HepG2 (cell line): ENCODE measurements around the gene LAMA5. TPM values are rescaled to one million over a fixed set of nuclear protein-coding genes. Genes with fewer than 3 reads are reported as not detected.

Experiments
- DMAP1 ChIP-seq: IDR thresholded peaks from 2 replicates; pipeline ENCODE4 v1.6.1; 2016
- GFI1 ChIP-seq: sonication (generic); formaldehyde crosslinking; IDR thresholded peaks from 2 replicates; pipeline ENCODE4 v1.5.0; 2020; ENCODE audit warnings: missing genetic modification reagents, mild to moderate bottlenecking, borderline replicate concordance
- JUN ChIP-seq: sonication (generic); formaldehyde crosslinking; IDR thresholded peaks from 2 replicates; pipeline ENCODE4 v1.4.0; 2020; ENCODE audit warnings: mild to moderate bottlenecking, missing genetic modification reagents
- MATR3 ChIP-seq: sonication (generic); formaldehyde crosslinking; IDR thresholded peaks from 2 replicates; pipeline ENCODE4 v1.4.0; 2020; ENCODE audit warnings: missing genetic modification reagents
- MED13 ChIP-seq: sonication (generic); formaldehyde crosslinking; IDR thresholded peaks from 2 replicates; pipeline ENCODE4 v1.5.0; 2020; ENCODE audit warnings: missing genetic modification reagents
- PITX1 ChIP-seq: sonication (generic); formaldehyde crosslinking; IDR thresholded peaks from 2 replicates; pipeline ENCODE4 v1.5.1; 2020; ENCODE audit warnings: mild to moderate bottlenecking, missing genetic modification reagents
- REL ChIP-seq: sonication (generic); formaldehyde crosslinking; conservative IDR thresholded peaks from 2 replicates; pipeline ENCODE4 v1.8.0; 2022; ENCODE audit warnings: mild to moderate bottlenecking, missing genetic modification reagents, moderate library complexity
- RERE ChIP-seq: IDR thresholded peaks from 2 replicates; pipeline ENCODE4 v1.6.1; 2016; ENCODE audit warnings: low read depth, missing genetic modification reagents, missing compliant biosample characterization
- SIX1 ChIP-seq: sonication (generic); formaldehyde crosslinking; IDR thresholded peaks from 2 replicates; pipeline ENCODE4 v1.4.0; 2020; ENCODE audit warnings: missing genetic modification reagents, borderline replicate concordance
- THAP11 ChIP-seq: IDR thresholded peaks from 2 replicates; pipeline ENCODE4 v1.6.1; 2016; ENCODE audit warnings: missing biosample characterization, missing genetic modification reagents
- ZMYM4 ChIP-seq: sonication (generic); formaldehyde crosslinking; IDR thresholded peaks from 2 replicates; pipeline ENCODE4 v1.8.1; 2023; ENCODE audit warnings: mild to moderate bottlenecking, missing genetic modification reagents
- ZNF101 ChIP-seq: sonication (generic); formaldehyde crosslinking; IDR thresholded peaks from 2 replicates; pipeline ENCODE4 v1.4.0; 2020; ENCODE audit warnings: mild to moderate bottlenecking, low read depth, missing genetic modification reagents, borderline replicate concordance
- ZNF652 ChIP-seq: IDR thresholded peaks from 2 replicates; pipeline ENCODE4 v1.6.1; 2016; ENCODE audit warnings: low read depth, borderline replicate concordance
- ZSCAN31 ChIP-seq: sonication (generic); formaldehyde crosslinking; IDR thresholded peaks from 2 replicates; pipeline ENCODE4 v1.5.0; 2020; ENCODE audit warnings: low read depth, mild to moderate bottlenecking, missing genetic modification reagents
- polyA plus RNA-seq, 8 experiments: library from polyadenylated mRNA; depleted of rRNA in 3 of 8; stranded (reverse) in 7 of 8; unstranded in 1 of 8; fragments of >200 nt; fragmentation: Illumina TruSeq in 4 of 8; extraction: Trizol in 4 of 8; gene quantifications; 2 replicates each; pipeline versions ENCODE4 v1.2.1 to v1.2.3, GENCODE V29; 2011 to 2016; ENCODE audit warnings: low read depth in 4 of 8, missing spikeins in 1 of 8, mixed read lengths in 1 of 8; ENCODE audit not compliant: insufficient read depth in 1 of 8
- total RNA-seq, 5 experiments: library from RNA; depleted of rRNA; stranded (reverse); fragments of >200 nt; fragmentation: Illumina TruSeq; extraction: Trizol; gene quantifications; 2 replicates each; pipeline ENCODE4 v1.2.3, GENCODE V29; 2016; ENCODE audit warnings: low read depth in 1 of 5
- TF ChIP-seq, protein P1 (sequence below): sonication (generic); formaldehyde crosslinking; IDR thresholded peaks from 2 replicates; pipeline ENCODE4 v1.4.0; 2020; ENCODE audit warnings: missing genetic modification reagents, mild to moderate bottlenecking, borderline replicate concordance
- TF ChIP-seq, protein P2 (sequence below): sonication (generic); formaldehyde crosslinking; IDR thresholded peaks from 2 replicates; pipeline ENCODE4 v1.4.0; 2020; ENCODE audit warnings: missing genetic modification reagents, borderline replicate concordance
- TF ChIP-seq, protein P3 (sequence below): sonication (generic); formaldehyde crosslinking; IDR thresholded peaks from 2 replicates; pipeline ENCODE4 v1.5.0; 2020; ENCODE audit warnings: mild to moderate bottlenecking, missing genetic modification reagents

Gene LAMA5
- total and polyA plus RNA-seq, 2 of the 13 experiments (the other 11 are each of a cell fraction or from before 2014, with no cell fraction given) = 21.0 to 44.7 TPM

- TF ChIP-seq ZNF652 (peak; percentile 17; the same call in 1 of the 2 replicates), SIX1 (0 out of 2 replicates have a peak, but pooled peaks have one; percentile 64), JUN (no peak), DMAP1 (CRISPR knock-in tag) (peak; percentile 97), MATR3 (CRISPR knock-in tag) (no peak), RERE (CRISPR knock-in tag) (0 out of 2 replicates have a peak, but pooled peaks have one; percentile 44), GFI1 (CRISPR knock-in tag) (no peak), ZNF101 (no peak), REL (CRISPR knock-in tag) (peak; percentile 76; the same call in 1 of the 2 replicates), ZMYM4 (CRISPR knock-in tag) (peak; percentile 87; the same call in 1 of the 2 replicates), ZSCAN31 (CRISPR knock-in tag) (peak; percentile 44; the same call in 1 of the 2 replicates), PITX1 (CRISPR knock-in tag) (peak; percentile 45; the same call in 1 of the 2 replicates), THAP11 (CRISPR knock-in tag) (peak; percentile 95), MED13 (CRISPR knock-in tag) (peak; percentile 90)
- TF ChIP-seq, protein P1, sequence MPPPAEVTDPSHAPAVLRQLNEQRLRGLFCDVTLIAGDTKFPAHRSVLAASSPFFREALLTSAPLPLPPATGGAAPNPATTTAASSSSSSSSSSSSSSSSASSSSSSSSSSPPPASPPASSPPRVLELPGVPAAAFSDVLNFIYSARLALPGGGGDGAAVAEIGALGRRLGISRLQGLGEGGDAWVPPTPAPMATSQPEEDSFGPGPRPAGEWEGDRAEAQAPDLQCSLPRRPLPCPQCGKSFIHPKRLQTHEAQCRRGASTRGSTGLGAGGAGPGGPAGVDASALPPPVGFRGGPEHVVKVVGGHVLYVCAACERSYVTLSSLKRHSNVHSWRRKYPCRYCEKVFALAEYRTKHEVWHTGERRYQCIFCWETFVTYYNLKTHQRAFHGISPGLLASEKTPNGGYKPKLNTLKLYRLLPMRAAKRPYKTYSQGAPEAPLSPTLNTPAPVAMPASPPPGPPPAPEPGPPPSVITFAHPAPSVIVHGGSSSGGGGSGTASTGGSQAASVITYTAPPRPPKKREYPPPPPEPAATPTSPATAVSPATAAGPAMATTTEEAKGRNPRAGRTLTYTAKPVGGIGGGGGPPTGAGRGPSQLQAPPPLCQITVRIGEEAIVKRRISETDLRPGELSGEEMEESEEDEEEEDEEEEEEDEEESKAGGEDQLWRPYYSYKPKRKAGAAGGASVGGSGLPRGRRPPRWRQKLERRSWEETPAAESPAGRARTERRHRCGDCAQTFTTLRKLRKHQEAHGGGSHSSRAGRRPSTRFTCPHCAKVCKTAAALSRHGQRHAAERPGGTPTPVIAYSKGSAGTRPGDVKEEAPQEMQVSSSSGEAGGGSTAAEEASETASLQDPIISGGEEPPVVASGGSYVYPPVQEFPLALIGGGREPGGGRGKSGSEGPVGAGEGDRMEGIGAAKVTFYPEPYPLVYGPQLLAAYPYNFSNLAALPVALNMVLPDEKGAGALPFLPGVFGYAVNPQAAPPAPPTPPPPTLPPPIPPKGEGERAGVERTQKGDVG (CRISPR knock-in tag) = peak; percentile 56
- TF ChIP-seq, protein P2, sequence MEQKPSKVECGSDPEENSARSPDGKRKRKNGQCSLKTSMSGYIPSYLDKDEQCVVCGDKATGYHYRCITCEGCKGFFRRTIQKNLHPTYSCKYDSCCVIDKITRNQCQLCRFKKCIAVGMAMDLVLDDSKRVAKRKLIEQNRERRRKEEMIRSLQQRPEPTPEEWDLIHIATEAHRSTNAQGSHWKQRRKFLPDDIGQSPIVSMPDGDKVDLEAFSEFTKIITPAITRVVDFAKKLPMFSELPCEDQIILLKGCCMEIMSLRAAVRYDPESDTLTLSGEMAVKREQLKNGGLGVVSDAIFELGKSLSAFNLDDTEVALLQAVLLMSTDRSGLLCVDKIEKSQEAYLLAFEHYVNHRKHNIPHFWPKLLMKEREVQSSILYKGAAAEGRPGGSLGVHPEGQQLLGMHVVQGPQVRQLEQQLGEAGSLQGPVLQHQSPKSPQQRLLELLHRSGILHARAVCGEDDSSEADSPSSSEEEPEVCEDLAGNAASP (CRISPR knock-in tag) = peak; percentile 65
- TF ChIP-seq, protein P3, sequence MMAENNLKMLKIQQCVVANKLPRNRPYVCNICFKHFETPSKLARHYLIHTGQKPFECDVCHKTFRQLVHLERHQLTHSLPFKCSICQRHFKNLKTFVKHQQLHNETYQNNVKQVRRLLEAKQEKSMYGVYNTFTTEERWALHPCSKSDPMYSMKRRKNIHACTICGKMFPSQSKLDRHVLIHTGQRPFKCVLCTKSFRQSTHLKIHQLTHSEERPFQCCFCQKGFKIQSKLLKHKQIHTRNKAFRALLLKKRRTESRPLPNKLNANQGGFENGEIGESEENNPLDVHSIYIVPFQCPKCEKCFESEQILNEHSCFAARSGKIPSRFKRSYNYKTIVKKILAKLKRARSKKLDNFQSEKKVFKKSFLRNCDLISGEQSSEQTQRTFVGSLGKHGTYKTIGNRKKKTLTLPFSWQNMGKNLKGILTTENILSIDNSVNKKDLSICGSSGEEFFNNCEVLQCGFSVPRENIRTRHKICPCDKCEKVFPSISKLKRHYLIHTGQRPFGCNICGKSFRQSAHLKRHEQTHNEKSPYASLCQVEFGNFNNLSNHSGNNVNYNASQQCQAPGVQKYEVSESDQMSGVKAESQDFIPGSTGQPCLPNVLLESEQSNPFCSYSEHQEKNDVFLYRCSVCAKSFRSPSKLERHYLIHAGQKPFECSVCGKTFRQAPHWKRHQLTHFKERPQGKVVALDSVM = no peak
These were observed 64.6 kb downstream of the LAMA5 start, which contains the start of gene ADRM1 (continued) for GRCh38 chr20:62302341-62303061.
